ENCODE measurements around the gene RBM39. TPM values are rescaled to one million over a fixed set of nuclear protein-coding genes. Genes with fewer than 3 reads are reported as not detected.

RBM39 gene
- total and polyA plus RNA-seq, 10 of the 15 experiments (the other 5 are each of a cell fraction or from before 2014, with no cell fraction given), result 135 to 280 (median 217) TPM

DNA sequence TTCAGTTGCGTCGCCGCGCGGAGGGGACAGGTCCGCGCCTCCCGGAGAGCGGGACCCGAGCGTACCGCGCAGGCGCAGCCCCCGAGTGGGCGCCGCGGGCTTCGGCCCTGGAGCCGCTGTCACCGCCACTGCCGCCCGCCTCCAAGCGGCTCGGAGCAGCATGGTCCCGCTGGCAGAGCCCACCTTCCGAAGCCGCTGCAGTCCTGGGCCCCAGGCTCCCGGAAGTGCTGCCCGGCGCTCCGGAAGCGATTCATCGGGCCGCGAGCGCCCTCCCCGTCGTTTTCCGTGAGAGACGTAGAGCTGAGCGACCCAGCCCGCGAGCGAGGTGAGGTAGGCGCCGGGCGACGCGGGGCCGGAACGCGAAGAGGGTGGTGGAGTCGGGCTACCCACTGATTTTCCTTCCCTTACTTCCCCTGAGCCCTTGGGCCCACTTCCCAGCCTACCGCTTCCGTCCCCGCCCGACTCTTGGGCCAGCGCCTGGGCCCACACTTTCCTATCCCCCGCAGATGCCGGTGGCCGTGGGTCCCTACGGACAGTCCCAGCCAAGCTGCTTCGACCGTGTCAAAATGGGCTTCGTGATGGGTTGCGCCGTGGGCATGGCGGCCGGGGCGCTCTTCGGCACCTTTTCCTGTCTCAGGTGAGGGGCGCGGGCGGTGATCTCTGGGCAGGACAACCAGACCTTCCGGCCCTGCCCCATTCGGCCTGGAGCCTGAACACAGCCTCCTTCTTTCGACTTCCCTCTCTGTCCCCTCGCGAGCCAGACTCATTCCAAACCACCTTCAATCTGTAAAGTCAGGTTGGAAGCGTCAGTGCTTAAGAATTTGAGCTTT lies 42.7 kb downstream of the RBM39 start, which contains the start of the genes NFS1 and ROMO1 (continued):
- TF ChIP-seq ZSCAN29 (IDR thresholded peaks at IDR 0.05), result no peak
- TF ChIP-seq, protein P1, sequence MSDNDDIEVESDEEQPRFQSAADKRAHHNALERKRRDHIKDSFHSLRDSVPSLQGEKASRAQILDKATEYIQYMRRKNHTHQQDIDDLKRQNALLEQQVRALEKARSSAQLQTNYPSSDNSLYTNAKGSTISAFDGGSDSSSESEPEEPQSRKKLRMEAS (IDR thresholded peaks at IDR 0.05; ENCODE audit: low read depth, low read length), result no peak; the same call in 1 of the 2 replicates
- no peak for TF ChIP-seq ZNF217 (IDR thresholded peaks at IDR 0.05)
- peak; percentile 90 for TF ChIP-seq PML (IDR thresholded peaks at IDR 0.05; ENCODE audit: low read length)
- peak; percentile 23 for TF ChIP-seq BACH1 (IDR thresholded peaks at IDR 0.05; ENCODE audit: borderline replicate concordance)
- TF ChIP-seq, protein P2, sequence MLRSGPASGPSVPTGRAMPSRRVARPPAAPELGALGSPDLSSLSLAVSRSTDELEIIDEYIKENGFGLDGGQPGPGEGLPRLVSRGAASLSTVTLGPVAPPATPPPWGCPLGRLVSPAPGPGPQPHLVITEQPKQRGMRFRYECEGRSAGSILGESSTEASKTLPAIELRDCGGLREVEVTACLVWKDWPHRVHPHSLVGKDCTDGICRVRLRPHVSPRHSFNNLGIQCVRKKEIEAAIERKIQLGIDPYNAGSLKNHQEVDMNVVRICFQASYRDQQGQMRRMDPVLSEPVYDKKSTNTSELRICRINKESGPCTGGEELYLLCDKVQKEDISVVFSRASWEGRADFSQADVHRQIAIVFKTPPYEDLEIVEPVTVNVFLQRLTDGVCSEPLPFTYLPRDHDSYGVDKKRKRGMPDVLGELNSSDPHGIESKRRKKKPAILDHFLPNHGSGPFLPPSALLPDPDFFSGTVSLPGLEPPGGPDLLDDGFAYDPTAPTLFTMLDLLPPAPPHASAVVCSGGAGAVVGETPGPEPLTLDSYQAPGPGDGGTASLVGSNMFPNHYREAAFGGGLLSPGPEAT (IDR thresholded peaks at IDR 0.05; ENCODE audit: low read depth), result peak; percentile 72
- TF ChIP-seq, protein P3, sequence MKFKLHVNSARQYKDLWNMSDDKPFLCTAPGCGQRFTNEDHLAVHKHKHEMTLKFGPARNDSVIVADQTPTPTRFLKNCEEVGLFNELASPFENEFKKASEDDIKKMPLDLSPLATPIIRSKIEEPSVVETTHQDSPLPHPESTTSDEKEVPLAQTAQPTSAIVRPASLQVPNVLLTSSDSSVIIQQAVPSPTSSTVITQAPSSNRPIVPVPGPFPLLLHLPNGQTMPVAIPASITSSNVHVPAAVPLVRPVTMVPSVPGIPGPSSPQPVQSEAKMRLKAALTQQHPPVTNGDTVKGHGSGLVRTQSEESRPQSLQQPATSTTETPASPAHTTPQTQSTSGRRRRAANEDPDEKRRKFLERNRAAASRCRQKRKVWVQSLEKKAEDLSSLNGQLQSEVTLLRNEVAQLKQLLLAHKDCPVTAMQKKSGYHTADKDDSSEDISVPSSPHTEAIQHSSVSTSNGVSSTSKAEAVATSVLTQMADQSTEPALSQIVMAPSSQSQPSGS (IDR thresholded peaks at IDR 0.05; ENCODE audit: low read length), result no peak
- TF ChIP-seq SUPT20H (IDR thresholded peaks at IDR 0.05; ENCODE audit: borderline replicate concordance, control insufficient read depth, low read depth, low read length), result no peak
- TF ChIP-seq EED (IDR thresholded peaks at IDR 0.05; ENCODE audit: low read depth), result no peak
- TF ChIP-seq, protein P4, sequence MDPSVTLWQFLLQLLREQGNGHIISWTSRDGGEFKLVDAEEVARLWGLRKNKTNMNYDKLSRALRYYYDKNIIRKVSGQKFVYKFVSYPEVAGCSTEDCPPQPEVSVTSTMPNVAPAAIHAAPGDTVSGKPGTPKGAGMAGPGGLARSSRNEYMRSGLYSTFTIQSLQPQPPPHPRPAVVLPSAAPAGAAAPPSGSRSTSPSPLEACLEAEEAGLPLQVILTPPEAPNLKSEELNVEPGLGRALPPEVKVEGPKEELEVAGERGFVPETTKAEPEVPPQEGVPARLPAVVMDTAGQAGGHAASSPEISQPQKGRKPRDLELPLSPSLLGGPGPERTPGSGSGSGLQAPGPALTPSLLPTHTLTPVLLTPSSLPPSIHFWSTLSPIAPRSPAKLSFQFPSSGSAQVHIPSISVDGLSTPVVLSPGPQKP (IDR thresholded peaks at IDR 0.05; ENCODE audit: low read depth, low read length), result peak; percentile 33; the same call in 1 of the 2 replicates
- no peak for TF ChIP-seq STAT1 (conservative IDR thresholded peaks at IDR 0.05)
- no peak for TF ChIP-seq STAT3 (IDR thresholded peaks at IDR 0.05; ENCODE audit: low read depth, low read length)
- no peak for TF ChIP-seq MEF2A (IDR thresholded peaks at IDR 0.05; ENCODE audit: insufficient read depth, low read depth, low read length)
- no peak for TF ChIP-seq CBFB (IDR thresholded peaks at IDR 0.05; ENCODE audit: low read depth)
- TF ChIP-seq NFXL1 (IDR thresholded peaks at IDR 0.05; ENCODE audit: borderline replicate concordance), result no peak
- peak; percentile 99 for TF ChIP-seq NR2C1 (IDR thresholded peaks at IDR 0.05)
- TF ChIP-seq, protein P5, sequence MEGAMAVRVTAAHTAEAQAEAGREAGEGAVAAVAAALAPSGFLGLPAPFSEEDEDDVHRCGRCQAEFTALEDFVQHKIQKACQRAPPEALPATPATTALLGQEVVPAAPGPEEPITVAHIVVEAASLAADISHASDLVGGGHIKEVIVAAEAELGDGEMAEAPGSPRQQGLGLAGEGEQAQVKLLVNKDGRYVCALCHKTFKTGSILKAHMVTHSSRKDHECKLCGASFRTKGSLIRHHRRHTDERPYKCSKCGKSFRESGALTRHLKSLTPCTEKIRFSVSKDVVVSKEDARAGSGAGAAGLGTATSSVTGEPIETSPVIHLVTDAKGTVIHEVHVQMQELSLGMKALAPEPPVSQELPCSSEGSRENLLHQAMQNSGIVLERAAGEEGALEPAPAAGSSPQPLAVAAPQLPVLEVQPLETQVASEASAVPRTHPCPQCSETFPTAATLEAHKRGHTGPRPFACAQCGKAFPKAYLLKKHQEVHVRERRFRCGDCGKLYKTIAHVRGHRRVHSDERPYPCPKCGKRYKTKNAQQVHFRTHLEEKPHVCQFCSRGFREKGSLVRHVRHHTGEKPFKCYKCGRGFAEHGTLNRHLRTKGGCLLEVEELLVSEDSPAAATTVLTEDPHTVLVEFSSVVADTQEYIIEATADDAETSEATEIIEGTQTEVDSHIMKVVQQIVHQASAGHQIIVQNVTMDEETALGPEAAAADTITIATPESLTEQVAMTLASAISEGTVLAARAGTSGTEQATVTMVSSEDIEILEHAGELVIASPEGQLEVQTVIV (IDR thresholded peaks at IDR 0.05; ENCODE audit: borderline replicate concordance, partially characterized antibody), result no peak
- TF ChIP-seq BCL11A (IDR thresholded peaks at IDR 0.05; ENCODE audit: low read depth, low read length), result no peak
- peak in 1 of 2 experiments; percentile 72; a peak in 1 of 4 replicates for TF ChIP-seq SRF (IDR thresholded peaks at IDR 0.05; ENCODE audit: low read depth in 2 of 2, low read length in 2 of 2)
- TF ChIP-seq SMARCA5 (IDR thresholded peaks at IDR 0.05), result no peak; the same call in 1 of the 2 replicates
- no peak for TF ChIP-seq CBX3 (IDR thresholded peaks at IDR 0.05; ENCODE audit: borderline replicate concordance, low read depth)
- TF ChIP-seq CHD1 (IDR thresholded peaks at IDR 0.05; ENCODE audit: low read depth, low read length), result no peak

Measured in GM12878 (cell line).